A549 (cell line): ENCODE data around the gene TSGA10. TPM values are rescaled to one million over a fixed set of nuclear protein-coding genes. Genes with fewer than 3 reads are reported as not detected.

Experiments
- ATAC-seq, 2 experiments: fragments of 200-7000 bp in 1 of 2; fragments of >200 bp in 1 of 2; cut with Nextera tagmentation in 1 of 2; cut with Tn5 transposase in 1 of 2; 3 replicates each; pipeline versions ENCODE4 v1.8.0 to v1.9.1; 2018 to 2020; ENCODE audit warnings: mild to moderate bottlenecking in 1 of 2, moderate library complexity in 1 of 2
- CTCF ChIA-PET: fragments of 300-600 bp; sonication (Branson Sonifier 250); formaldehyde crosslinking; extraction: SDS; loops from one replicate; lab custom pipeline; 2021; ENCODE audit warnings: antibody characterized with exemption, inconsistent platforms; lab: Yijun Ruan, JAX
- POLR2A ChIA-PET: fragments of 350-600 bp; formaldehyde crosslinking; extraction: SDS; loops from one replicate; lab custom pipeline; 2021; ENCODE audit warnings: antibody characterized with exemption, inconsistent platforms; lab: Yijun Ruan, JAX
- DNase-seq, 2 experiments: peaks; one replicate each; pipeline versions ENCODE4 v3.0.0 to v3.0.0-alpha.2; 2011 to 2016; ENCODE audit warnings: low read depth in 1 of 2, low spot score in 1 of 2
- FAIRE-seq: peaks from 2 replicates; lab custom pipeline; 2011; peaks lifted over from hg19 to GRCh38; lab: Jason Lieb, UNC
- H3K27ac ChIP-seq, 2 experiments: fragments of >200 bp; sonication (Bioruptor Twin); formaldehyde crosslinking; 3 replicates each; pipeline ENCODE4 v1.5.1; 2016 to 2017
- H3K4me1 ChIP-seq: fragments of >200 bp; sonication (Bioruptor Twin); formaldehyde crosslinking; 3 replicates; pipeline ENCODE4 v1.6.1; 2016
- H3K4me2 ChIP-seq: fragments of >200 bp; sonication (Bioruptor Twin); formaldehyde crosslinking; 3 replicates; pipeline ENCODE4 v1.6.1; 2016
- H3K4me3 ChIP-seq: fragments of >200 bp; sonication (Bioruptor Twin); formaldehyde crosslinking; 3 replicates; pipeline ENCODE4 v1.5.1; 2016
- H3K9me3 ChIP-seq: fragments of >200 bp; sonication (Bioruptor Twin); formaldehyde crosslinking; 3 replicates; pipeline ENCODE4 v1.6.1; 2016
- CBX8 ChIP-seq: fragments of 200-600 bp; sonication (generic); IDR thresholded peaks from 2 replicates; pipeline ENCODE4 v1.6.1; 2016
- EP300 ChIP-seq, 2 experiments: fragments of >200 bp; sonication (Bioruptor Twin); formaldehyde crosslinking; IDR thresholded peaks; 2 replicates in 1 of 2; 3 replicates in 1 of 2; pipeline ENCODE4 v1.6.1; 2016 to 2017
- FOSB ChIP-seq: fragments of 250-450 bp; sonication (Bioruptor Pico); IDR thresholded peaks from 2 replicates; pipeline ENCODE4 v1.5.0; 2020; ENCODE audit warnings: mild to moderate bottlenecking, moderate library complexity
- FOXS1 ChIP-seq: fragments of 250-450 bp; sonication (Bioruptor Pico); IDR thresholded peaks from 2 replicates; pipeline ENCODE4 v1.5.0; 2020; ENCODE audit warnings: mild to moderate bottlenecking, moderate library complexity
- HOXB13 ChIP-seq: fragments of 250-450 bp; sonication (Bioruptor Pico); IDR thresholded peaks from 2 replicates; pipeline ENCODE4 v1.5.0; 2020; ENCODE audit warnings: low read depth, mild to moderate bottlenecking, moderate library complexity
- JUNB ChIP-seq: fragments of >200 bp; sonication (Bioruptor Twin); formaldehyde crosslinking; IDR thresholded peaks from 2 replicates; pipeline ENCODE4 v1.6.1; 2016
- KDM1A ChIP-seq: fragments of 200-600 bp; sonication (generic); IDR thresholded peaks from 2 replicates; pipeline ENCODE4 v1.6.1; 2016; ENCODE audit warnings: low read depth, mild to moderate bottlenecking
- MAFK ChIP-seq: fragments of 450-650 bp; IDR thresholded peaks from 2 replicates; pipeline ENCODE4 v1.6.1; 2014; ENCODE audit not compliant: partially characterized antibody
- MYC ChIP-seq: IDR thresholded peaks from 2 replicates; pipeline ENCODE4 v1.6.1; 2012; ENCODE audit warnings: mild to moderate bottlenecking, inconsistent platforms, low read length, improper control_type of control experiment, borderline replicate concordance
- PHF8 ChIP-seq: fragments of 200-600 bp; sonication (generic); IDR thresholded peaks from 2 replicates; pipeline ENCODE4 v1.6.1; 2016; ENCODE audit warnings: low read depth, mild to moderate bottlenecking, antibody characterized with exemption, moderate library complexity, borderline replicate concordance
- POLR2AphosphoS2 ChIP-seq: conservative IDR thresholded peaks from 2 replicates; pipeline ENCODE4 v1.6.1; 2012; ENCODE audit warnings: low read length, improper control_type of control experiment, inconsistent platforms
- SMC3 ChIP-seq: fragments of >200 bp; sonication (Bioruptor Twin); formaldehyde crosslinking; IDR thresholded peaks from 3 replicates; pipeline ENCODE4 v1.6.1; 2018; ENCODE audit warnings: inconsistent platforms
- SREBF2 ChIP-seq: fragments of 450-650 bp; IDR thresholded peaks from 2 replicates; pipeline ENCODE4 v1.6.1; 2014; ENCODE audit warnings: mild to moderate bottlenecking, moderate library complexity
- TP53 ChIP-seq: fragments of 250-450 bp; sonication (Bioruptor Pico); IDR thresholded peaks from 2 replicates; pipeline ENCODE4 v1.5.0; 2021; ENCODE audit warnings: mild to moderate bottlenecking, moderate library complexity
- ZFP36 ChIP-seq: fragments of 450-650 bp; IDR thresholded peaks from 2 replicates; pipeline ENCODE4 v1.6.1; 2014; ENCODE audit warnings: borderline replicate concordance; ENCODE audit not compliant: partially characterized antibody
- ZNF302 ChIP-seq: fragments of 250-450 bp; sonication (Bioruptor Pico); IDR thresholded peaks from 2 replicates; pipeline ENCODE4 v1.9.0; 2021; ENCODE audit warnings: inconsistent platforms, mild to moderate bottlenecking, moderate library complexity
- WGBS: methylation state at CpG from one replicate; pipeline ENCODE4 v1.1.6; 2017; ENCODE audit errors: missing lambda C conversion rate; 5-methylcytosine and 5-hydroxymethylcytosine counted together
- polyA plus RNA-seq, 4 experiments: library from polyadenylated mRNA; depleted of rRNA in 3 of 4; stranded (reverse); fragments of >200 nt; fragmentation: RNase III in 1 of 4; extraction: RNeasy Plus Mini Kit Qiagen cat#74134 plus additional on column Dnase treatment in 1 of 4; gene quantifications; 2 replicates in 3 of 4; 3 replicates in 1 of 4; pipeline ENCODE4 v1.2.3, GENCODE V29; 2011 to 2017
- TF ChIP-seq, protein P1 (sequence below): IDR thresholded peaks from 2 replicates; pipeline ENCODE4 v1.6.1; 2012
- TF ChIP-seq, protein P2 (sequence below): fragments of 250-450 bp; sonication (Bioruptor Pico); IDR thresholded peaks from 2 replicates; pipeline ENCODE4 v1.5.0; 2021; ENCODE audit warnings: mild to moderate bottlenecking, moderate library complexity, borderline replicate concordance
- TF ChIP-seq, protein P3 (sequence below): fragments of >200 bp; sonication (Bioruptor Twin); formaldehyde crosslinking; IDR thresholded peaks from 3 replicates; pipeline ENCODE4 v1.6.1; 2016
- TF ChIP-seq, protein P4 (sequence below): fragments of >200 bp; sonication (Bioruptor Twin); formaldehyde crosslinking; IDR thresholded peaks from 3 replicates; pipeline ENCODE4 v1.5.1; 2016
- TF ChIP-seq, protein P5 (sequence below): fragments of 250-450 bp; sonication (Bioruptor Pico); IDR thresholded peaks from 2 replicates; pipeline ENCODE4 v1.5.0; 2020; ENCODE audit warnings: low read depth, mild to moderate bottlenecking, moderate library complexity
- TF ChIP-seq, protein P6 (sequence below): fragments of 200-600 bp; sonication (generic); IDR thresholded peaks from 2 replicates; pipeline ENCODE4 v1.6.1; 2016; ENCODE audit warnings: antibody characterized with exemption, mild to moderate bottlenecking, moderate library complexity
- TF ChIP-seq, protein P7 (sequence below): fragments of 450-650 bp; IDR thresholded peaks from 2 replicates; pipeline ENCODE4 v1.6.1; 2014; ENCODE audit warnings: antibody characterized with exemption

Gene TSGA10
- polyA plus RNA-seq, 2 of the 4 experiments (the other 2 are of a cell fraction), result 4.2 to 4.3 TPM

DNA sequence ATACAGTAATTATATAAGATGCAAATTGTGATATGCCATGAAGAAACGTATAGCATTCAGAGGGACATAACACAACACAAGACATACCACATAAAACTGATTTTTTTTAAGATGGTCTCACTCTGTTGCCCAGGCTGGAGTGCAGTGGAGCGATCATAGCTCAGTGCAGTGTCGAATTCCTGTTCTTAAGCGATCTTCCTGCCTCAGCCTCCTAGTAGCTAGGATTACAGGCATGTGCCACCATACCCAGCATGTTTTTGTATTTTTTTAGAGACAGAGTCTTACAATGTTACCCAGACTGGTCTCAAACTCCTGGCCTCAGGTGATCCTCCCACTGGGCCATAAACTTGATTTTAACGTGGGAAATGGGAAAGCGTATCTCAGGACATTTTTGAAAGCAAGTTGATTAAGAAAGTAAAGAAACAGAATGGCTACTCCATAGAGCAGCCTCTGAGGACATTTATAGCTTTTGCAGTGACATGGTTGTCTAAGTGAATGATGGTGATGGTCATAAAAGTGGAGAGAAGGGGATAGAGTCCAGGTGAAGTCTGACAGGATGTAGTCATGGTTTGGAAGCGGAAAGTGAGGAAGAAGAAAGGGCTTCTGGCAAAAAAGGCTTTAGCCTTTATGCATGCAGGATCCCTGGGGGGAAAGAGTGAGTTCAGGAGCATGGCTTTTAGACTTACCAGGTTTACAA is 2.4 kb downstream of the TSGA10 start:
- TF ChIP-seq ZFP36, result no peak
- no peak for TF ChIP-seq CBX8
- TF ChIP-seq KDM1A, result no peak
- TF ChIP-seq, protein P1, sequence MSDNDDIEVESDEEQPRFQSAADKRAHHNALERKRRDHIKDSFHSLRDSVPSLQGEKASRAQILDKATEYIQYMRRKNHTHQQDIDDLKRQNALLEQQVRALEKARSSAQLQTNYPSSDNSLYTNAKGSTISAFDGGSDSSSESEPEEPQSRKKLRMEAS, result no peak
- no peak for TF ChIP-seq MYC
- TF ChIP-seq, protein P2, sequence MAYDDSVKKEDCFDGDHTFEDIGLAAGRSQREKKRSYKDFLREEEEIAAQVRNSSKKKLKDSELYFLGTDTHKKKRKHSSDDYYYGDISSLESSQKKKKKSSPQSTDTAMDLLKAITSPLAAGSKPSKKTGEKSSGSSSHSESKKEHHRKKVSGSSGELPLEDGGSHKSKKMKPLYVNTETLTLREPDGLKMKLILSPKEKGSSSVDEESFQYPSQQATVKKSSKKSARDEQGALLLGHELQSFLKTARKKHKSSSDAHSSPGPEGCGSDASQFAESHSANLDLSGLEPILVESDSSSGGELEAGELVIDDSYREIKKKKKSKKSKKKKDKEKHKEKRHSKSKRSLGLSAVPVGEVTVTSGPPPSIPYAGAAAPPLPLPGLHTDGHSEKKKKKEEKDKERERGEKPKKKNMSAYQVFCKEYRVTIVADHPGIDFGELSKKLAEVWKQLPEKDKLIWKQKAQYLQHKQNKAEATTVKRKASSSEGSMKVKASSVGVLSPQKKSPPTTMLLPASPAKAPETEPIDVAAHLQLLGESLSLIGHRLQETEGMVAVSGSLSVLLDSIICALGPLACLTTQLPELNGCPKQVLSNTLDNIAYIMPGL, result no peak
- no peak for TF ChIP-seq MAFK
- TF ChIP-seq, protein P3, sequence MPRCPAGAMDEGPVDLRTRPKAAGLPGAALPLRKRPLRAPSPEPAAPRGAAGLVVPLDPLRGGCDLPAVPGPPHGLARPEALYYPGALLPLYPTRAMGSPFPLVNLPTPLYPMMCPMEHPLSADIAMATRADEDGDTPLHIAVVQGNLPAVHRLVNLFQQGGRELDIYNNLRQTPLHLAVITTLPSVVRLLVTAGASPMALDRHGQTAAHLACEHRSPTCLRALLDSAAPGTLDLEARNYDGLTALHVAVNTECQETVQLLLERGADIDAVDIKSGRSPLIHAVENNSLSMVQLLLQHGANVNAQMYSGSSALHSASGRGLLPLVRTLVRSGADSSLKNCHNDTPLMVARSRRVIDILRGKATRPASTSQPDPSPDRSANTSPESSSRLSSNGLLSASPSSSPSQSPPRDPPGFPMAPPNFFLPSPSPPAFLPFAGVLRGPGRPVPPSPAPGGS, result no peak
- no peak for TF ChIP-seq FOXS1
- TF ChIP-seq POLR2AphosphoS2, result no peak
- no peak for TF ChIP-seq JUNB
- TF ChIP-seq TP53 (CRISPR knock-in tag), result no peak
- no peak for TF ChIP-seq ZNF302 (CRISPR knock-in tag)
- TF ChIP-seq EP300 (IDR thresholded peaks at IDR 0.05), result no peak
- TF ChIP-seq, protein P4, sequence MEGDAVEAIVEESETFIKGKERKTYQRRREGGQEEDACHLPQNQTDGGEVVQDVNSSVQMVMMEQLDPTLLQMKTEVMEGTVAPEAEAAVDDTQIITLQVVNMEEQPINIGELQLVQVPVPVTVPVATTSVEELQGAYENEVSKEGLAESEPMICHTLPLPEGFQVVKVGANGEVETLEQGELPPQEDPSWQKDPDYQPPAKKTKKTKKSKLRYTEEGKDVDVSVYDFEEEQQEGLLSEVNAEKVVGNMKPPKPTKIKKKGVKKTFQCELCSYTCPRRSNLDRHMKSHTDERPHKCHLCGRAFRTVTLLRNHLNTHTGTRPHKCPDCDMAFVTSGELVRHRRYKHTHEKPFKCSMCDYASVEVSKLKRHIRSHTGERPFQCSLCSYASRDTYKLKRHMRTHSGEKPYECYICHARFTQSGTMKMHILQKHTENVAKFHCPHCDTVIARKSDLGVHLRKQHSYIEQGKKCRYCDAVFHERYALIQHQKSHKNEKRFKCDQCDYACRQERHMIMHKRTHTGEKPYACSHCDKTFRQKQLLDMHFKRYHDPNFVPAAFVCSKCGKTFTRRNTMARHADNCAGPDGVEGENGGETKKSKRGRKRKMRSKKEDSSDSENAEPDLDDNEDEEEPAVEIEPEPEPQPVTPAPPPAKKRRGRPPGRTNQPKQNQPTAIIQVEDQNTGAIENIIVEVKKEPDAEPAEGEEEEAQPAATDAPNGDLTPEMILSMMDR, result no peak
- TF ChIP-seq SMC3, result no peak
- TF ChIP-seq SREBF2, result no peak
- TF ChIP-seq, protein P5, sequence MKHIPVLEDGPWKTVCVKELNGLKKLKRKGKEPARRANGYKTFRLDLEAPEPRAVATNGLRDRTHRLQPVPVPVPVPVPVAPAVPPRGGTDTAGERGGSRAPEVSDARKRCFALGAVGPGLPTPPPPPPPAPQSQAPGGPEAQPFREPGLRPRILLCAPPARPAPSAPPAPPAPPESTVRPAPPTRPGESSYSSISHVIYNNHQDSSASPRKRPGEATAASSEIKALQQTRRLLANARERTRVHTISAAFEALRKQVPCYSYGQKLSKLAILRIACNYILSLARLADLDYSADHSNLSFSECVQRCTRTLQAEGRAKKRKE (CRISPR knock-in tag), result no peak
- TF ChIP-seq PHF8, result no peak
- TF ChIP-seq FOSB (CRISPR knock-in tag), result no peak
- Histone ChIP-seq H3K4me3 (no peak overlapping the region), H3K4me2 (no peak overlapping the region), H3K4me1 (peaks cover 10% of the 10 kb centered on the region; the same call in 1 of the 3 replicates), H3K27ac (no peak overlapping the region), H3K9me3 (no peaks in the 10 kb centered on the region)
- DNase-seq (no peak), FAIRE-seq (no peak), ATAC-seq (no peak)
- 88% methylated on average over 7 of the region's 7 CpGs for WGBS
- POLR2A ChIA-PET, result interaction anchor here (4.4 kb wide), 1 partner anchor 11 kb away, joined by 54 read pairs; the partner anchor contains the start of gene C2orf15
- CTCF ChIA-PET, result no interaction called here

DNA sequence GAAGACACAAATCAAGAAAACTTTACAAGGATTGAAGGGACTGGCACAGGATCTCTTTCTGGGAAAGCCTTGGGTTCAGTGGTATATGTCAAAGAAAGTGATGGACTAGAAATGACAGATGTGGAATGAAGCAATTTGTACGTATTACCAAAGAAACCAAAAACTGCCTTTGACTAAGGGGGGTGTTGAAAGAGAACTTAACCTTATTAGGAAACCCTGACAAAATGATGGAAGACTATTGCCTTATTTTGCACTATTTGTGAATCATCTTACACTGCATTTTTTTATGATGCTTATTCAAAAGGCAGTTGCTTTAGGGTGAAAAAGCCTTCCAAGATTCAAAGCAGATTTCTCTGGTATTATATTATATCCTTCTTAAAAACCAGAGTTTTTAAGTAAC is 4.0 kb downstream of the TSGA10 start:
- 100% methylated on average over 1 of the region's 1 CpG for WGBS
- H3K4me1 ChIP-seq, result peaks cover 6% of the 10 kb centered on the region; the same call in 1 of the 3 replicates
- CTCF ChIA-PET, result interaction anchor here (0.8 kb wide), 1 partner anchor 27 kb away, joined by 3 read pairs; no protein-coding TSS in a partner anchor
- H3K27ac ChIP-seq, result no peak overlapping the region
- no peak overlapping the region for H3K4me3 ChIP-seq
- POLR2A ChIA-PET, result interaction anchor here (0.6 to 1.3 kb wide), 2 partner anchors 10 to 14 kb away, joined by 3 to 4 read pairs; partner anchors contain the start of gene C2orf15
- DNase-seq, result no peak
- ATAC-seq, result no peak
- no peaks in the 10 kb centered on the region for H3K9me3 ChIP-seq
- no peak for FAIRE-seq
- H3K4me2 ChIP-seq, result no peak overlapping the region
- TF ChIP-seq, protein P6, sequence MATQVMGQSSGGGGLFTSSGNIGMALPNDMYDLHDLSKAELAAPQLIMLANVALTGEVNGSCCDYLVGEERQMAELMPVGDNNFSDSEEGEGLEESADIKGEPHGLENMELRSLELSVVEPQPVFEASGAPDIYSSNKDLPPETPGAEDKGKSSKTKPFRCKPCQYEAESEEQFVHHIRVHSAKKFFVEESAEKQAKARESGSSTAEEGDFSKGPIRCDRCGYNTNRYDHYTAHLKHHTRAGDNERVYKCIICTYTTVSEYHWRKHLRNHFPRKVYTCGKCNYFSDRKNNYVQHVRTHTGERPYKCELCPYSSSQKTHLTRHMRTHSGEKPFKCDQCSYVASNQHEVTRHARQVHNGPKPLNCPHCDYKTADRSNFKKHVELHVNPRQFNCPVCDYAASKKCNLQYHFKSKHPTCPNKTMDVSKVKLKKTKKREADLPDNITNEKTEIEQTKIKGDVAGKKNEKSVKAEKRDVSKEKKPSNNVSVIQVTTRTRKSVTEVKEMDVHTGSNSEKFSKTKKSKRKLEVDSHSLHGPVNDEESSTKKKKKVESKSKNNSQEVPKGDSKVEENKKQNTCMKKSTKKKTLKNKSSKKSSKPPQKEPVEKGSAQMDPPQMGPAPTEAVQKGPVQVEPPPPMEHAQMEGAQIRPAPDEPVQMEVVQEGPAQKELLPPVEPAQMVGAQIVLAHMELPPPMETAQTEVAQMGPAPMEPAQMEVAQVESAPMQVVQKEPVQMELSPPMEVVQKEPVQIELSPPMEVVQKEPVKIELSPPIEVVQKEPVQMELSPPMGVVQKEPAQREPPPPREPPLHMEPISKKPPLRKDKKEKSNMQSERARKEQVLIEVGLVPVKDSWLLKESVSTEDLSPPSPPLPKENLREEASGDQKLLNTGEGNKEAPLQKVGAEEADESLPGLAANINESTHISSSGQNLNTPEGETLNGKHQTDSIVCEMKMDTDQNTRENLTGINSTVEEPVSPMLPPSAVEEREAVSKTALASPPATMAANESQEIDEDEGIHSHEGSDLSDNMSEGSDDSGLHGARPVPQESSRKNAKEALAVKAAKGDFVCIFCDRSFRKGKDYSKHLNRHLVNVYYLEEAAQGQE, result no peak
- TF ChIP-seq, protein P7, sequence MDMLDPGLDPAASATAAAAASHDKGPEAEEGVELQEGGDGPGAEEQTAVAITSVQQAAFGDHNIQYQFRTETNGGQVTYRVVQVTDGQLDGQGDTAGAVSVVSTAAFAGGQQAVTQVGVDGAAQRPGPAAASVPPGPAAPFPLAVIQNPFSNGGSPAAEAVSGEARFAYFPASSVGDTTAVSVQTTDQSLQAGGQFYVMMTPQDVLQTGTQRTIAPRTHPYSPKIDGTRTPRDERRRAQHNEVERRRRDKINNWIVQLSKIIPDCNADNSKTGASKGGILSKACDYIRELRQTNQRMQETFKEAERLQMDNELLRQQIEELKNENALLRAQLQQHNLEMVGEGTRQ, result no peak
- TF ChIP-seq, protein P3, result no peak
- TF ChIP-seq, protein P5 (CRISPR knock-in tag), result no peak
- TF ChIP-seq HOXB13 (CRISPR knock-in tag), result no peak
